ENCODE data around the gene EIF4G2. TPM values are rescaled to one million over a fixed set of nuclear protein-coding genes. Genes with fewer than 3 reads are reported as not detected.
"Not testable (repeated sequence)": the region's sequence is repeated elsewhere in the genome, so short reads cannot be mapped to it uniquely, and the experiment has no call there.

The EIF4G2 gene
- total RNA-seq = 1,058 TPM

DNA sequence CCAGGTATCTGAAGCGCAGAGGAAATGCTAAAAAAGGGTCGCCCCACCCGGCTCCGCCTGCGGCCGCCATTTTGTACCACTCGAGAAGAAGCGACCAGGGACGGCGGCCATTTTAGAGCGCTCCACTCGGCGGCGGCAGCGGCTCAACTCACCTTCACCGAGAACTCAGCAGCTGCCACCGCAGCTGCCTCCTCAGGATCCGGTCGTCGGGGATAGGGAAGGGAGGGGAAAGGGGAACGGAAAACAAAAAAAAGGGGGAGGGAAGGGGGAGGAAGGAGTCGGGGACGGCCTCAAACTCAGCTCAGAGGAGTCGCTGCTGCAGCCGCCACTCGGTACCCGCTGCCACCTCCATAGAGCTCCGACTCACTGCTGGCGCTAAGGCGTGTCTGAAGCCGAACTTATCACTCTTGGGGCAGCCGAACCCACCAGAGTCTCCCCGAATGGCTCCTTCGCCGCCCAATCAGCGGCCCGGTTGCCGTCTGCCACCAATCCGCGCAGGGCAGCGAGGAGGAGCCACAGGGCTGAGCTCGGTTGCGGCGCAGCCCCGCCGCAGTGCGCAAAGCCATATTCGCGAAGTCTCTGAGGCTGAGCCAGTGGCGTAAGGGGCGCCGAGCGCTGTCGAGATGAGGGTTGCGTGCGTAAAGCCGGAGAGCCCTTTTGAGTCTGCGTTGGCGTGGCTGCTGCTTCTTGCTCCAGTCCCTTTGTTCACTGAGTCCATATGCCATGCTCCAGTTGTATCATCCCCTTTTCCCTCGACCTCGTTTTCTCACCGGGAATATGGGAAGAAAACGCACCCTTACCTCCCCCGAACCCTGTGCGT, at the start of gene EIF4G2:
Gene EIF4G2, minus strand, starts transcription at position 374 of the 820 bp plus-strand sequence.
- peak; percentile 99 for DNase-seq (ENCODE audit: low spot score)

DNA sequence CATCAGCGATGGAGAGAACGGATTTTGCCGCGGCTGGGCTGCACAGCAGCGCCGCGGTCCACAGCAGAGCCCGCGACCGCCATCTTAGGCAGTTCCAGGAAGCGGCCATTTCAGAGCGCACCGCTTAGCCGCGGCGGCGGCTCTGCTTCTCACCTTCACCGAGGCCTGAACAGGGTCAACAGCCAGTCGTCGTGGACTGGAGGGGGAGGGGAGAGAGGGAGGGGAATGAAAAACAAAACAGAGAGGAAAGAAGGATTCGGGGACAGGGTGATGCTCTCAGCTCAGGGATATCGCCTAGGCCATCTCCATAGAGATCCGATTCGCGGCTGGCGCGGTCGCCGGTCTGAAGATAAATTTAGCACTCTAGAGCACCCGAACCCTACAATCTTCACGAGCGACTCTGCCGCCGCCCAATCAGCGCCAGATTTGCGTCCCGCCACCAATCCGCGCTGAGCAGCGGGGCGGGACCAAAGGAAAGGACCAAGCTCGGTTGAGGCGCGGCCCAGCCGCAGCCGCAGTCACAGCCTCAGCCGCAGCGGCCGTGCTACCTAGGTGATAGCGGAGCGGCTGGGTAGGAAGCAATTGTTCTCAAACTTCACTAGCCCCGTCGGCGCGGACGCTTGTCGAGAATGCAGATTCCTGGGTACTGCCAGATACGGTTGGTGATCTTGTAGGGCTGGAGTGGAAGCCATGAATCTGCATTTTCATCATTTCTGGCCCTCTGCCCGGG, 49.1 kb upstream of the EIF4G2 start, which contains the start of gene ZBED5:
Gene ZBED5, minus strand, starts transcription at position 345 of the 730 bp plus-strand sequence. CDS start 3,108 bp downstream, outside the sequence.
- DNase-seq (ENCODE audit: low spot score) = peak; percentile 98

DNA sequence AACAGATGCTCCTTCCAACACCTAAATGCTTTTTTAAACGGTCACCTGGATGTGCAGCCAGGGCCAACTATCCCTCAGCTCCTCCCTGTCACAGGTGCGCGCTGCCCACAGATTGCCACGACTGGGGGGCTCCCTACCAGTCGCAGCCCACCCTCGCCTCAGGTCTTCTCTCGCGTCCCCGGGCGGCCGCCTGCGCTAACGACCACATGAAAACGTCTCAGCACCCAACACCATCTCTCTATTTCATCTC, 48.7 kb upstream of the EIF4G2 start:
- no peak for DNase-seq (ENCODE audit: low spot score)

DNA sequence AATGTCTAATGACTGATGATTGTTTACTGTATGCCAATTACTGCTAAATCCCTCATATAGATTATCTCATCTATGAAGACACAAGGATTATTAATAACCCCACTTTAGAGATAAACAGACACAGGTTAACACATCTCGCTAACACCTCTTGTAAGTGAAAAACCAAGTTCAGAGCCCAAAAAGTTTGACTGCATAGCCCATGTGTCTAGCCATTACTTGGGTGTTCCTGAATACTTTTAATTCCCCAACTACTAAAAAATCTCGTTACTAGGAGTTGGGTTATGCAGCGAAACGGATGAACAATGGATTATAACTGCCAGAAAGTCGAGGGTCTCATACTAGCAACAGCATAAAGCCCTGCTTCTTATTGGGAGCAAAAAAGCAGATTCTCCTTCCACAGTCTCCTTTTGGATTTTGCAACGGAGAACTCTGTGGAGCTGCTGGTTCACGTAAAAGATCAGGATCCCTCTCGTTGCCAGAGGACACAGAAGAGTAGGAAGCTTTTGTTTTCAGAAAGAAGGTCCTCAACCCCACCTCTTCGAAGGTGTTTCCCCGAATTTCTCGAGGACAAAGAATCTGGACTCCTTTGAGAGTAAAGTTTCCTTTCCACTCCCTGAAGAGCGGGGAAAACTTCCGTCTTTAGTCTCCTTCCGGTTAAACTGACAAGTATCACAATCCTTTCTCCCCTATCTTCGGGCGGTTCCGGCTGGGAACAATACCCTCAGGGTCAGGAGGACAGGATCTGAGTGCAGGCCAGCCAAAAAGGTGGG, 48.1 kb upstream of the EIF4G2 start:
- peak; percentile 45 for DNase-seq (ENCODE audit: low spot score)

DNA sequence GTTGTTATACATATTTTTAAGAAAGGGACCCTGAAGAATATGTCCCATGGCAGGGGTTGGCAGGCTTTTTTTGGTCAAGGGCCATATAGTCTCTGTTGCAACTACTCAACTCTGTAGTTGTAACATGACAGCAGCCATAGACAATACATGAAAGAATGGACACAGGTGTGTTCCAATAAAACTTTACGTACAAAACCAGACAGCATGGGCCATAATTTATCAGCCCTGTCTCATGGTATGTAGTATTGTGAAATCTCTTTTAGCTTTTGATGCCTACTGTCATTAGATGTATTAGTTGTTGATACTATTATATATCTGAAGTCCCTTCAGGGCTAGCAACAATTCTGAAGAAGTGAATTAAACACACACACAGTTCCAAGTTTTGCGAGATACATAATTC, 46.6 kb upstream of the EIF4G2 start:
- DNase-seq (ENCODE audit: low spot score) = no peak

DNA sequence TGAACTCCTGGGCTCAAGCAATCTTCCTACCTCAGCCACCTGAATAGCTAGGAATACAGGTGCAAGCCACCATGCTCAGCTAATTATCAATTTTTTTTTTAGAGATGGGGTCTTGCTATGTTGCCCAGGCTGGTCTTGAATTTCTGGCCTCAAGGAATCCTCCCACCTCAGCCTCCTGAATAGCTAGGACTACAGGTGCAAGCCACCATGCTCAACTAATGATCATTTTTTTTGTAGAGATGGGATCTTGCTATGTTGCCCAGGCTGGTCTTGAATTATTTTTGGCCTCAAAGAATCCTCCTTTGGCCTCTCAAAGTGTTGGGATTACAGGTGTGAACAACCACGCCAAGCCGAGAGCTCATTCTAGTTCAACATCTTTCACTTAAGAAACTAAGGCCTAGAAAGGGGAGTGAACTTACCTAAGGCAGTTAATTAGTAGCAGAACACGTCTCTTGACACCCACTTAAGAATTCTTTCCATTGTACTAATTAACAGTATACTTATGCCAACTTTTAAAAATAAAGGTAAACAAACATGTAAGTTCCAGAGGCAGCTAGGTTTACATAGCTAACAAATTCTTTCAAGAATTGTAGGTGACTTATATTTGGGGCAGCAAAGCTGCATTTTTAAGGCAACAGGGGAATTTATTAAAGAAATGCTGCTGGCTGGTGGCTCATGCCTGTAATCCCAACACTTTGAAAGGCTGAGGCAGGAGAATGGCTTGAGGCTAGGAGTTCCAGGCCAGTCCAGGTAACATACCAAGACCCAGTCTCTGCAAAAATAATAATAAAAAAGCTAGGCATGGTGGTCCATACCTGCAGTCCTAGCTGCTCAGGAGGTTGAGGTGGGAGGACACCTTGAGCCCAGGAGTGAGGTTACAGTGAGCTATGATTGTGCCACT, 39.5 kb upstream of the EIF4G2 start:
- no peak for DNase-seq (ENCODE audit: low spot score)

DNA sequence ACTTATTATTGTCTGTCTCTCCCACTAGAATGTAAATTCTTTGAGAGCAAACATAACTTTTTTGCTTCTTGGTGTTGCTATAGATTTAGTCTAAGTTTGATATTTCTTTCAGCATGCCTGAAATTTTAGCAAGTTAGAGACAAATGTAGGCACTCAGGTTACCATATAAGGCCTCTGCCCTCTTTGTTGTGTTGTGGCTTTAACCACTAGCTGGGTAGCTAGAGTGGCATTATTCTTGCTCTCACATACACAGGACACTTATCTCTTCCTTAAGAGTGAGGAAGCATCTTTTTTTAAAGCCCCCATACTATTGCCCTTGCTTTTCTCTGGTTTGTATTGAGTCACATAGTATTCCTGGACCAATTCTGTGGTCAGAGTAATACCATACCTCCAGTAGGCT, 37.9 kb upstream of the EIF4G2 start:
- DNase-seq (ENCODE audit: low spot score) = no peak

DNA sequence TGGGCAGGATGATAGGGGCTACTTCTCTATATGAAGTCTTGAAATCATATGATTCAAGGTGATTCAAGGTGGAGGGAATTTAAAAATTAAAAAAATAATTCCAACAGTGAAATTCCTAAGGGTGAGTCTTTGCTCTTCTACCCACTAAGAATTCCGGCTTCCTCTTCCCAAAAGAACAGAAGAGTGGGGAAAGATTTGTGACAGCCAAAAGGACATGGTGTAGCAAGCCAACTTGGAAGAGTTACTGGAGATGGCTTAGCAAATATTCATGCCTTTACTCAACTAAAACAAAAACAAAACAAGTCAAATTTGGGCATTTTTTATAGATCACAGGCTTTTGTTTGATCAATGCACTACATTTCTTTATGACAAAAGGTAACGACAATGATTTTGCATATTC, 36.9 kb upstream of the EIF4G2 start:
- no peak for DNase-seq (ENCODE audit: low spot score)

DNA sequence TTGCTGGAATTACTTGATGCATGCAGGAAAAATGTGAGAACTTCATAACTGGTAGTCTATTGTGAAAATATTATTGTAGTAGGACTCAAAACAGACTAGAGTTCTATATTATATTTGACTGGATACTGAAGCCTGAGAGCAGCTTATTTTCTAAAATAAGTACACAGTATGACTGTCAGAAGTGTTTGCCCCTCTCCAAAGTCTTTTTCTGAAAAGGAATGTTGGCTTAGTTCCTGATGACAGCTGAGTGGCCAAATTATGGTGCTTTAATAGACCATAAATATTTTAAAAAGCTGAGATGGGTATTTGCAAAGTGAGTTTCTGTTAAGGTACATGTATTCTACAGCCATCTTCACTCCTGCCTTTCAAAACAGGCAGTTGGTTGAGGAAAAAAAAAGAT, 36.1 kb upstream of the EIF4G2 start:
- no peak for DNase-seq (ENCODE audit: low spot score)

DNA sequence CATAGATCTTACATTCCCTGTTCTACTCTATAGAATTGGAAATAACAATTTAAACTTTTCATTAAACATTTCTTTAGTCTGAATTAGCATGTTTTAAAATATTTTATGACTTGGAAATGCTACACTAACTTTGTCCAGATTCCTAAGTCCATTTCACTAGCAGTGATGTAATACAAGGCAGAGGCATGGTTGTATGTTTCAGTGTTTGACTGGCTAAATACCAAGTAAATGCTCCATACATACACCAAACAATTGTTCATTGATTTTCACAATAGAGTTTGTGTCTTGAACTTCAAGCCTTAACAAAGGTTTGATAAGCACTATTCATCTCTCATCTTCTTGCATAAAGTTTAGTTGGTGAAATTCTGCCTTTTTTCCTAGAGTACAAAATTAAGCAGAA, 35.6 kb upstream of the EIF4G2 start:
- no peak for DNase-seq (ENCODE audit: low spot score)

DNA sequence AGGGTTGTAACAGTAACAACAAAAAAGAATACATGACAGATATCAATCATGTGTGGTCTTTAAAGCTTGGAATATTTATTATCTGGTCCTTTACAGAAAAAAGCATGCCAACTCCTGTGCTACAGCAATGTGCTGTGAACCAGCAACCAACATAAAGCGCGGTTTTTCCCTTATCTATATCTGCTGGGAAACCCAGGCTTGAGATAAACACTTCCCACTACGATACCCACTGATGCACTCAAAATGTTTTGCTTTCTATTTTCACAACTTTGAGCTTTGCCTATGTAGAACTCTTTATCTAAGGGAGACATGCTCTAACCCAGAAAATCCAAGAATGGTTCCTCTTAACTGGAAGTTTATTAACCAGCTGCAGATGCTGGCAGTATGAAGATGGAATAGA, 30.2 kb upstream of the EIF4G2 start:
- no peak for DNase-seq (ENCODE audit: low spot score)

DNA sequence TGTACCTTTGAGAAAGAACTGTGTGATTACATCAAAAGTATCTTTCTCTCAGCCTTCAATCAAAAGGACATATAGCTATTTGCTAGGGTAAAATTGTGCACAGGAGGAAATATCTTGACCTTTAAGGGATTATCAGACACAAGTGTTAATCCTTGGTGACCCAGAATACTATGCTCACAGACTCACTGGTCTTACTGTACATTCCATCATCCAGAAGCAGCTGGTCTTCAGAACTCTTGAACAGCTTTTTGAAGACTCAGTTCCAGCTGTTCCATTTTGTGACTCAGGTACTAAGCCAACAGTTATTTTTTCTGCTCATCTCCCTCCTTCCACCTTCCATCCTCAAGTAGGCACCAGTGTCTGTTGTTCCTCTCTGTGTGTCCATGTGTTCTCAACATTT, 29.4 kb upstream of the EIF4G2 start:
- no peak for DNase-seq (ENCODE audit: low spot score)

DNA sequence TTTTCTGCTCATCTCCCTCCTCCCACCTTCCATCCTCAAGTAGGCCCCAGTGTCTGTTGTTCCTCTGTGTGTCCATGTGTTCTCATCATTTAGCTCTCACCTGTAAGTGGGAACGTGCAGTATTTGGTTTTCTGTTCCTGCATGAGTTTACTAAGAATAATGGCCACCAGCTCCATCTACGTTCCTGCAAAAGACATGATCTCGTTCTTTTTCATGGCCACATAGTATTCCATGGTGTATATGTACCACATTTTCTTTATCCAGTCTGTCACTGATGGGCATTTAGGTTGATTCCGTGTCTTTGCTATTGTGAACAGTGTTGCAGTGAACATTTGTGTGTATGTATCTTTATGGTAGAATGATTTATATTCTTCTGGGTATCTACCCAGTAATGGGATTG, 28.2 kb upstream of the EIF4G2 start:
- DNase-seq (ENCODE audit: low spot score) = not testable (repeated sequence)

DNA sequence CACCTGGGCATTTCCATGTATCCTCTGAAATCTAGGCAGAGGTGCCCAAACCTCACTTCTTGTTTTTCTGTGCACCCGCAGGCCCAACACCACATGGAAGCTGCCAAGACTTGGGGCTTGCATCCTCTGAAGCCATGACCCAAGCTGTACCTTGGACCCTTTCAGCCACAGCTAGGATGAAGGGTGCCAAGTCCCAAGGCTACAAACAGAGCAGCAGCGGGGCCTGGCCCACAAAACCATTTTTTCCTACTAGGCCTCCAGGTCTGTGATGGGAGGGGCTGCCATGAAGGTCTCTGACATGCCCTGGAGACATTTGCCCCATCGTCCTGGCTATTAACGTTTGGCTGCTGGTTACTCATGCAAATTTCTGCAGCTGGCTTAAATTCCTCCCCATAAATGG, 20.4 kb upstream of the EIF4G2 start:
- DNase-seq (ENCODE audit: low spot score) = no peak

DNA sequence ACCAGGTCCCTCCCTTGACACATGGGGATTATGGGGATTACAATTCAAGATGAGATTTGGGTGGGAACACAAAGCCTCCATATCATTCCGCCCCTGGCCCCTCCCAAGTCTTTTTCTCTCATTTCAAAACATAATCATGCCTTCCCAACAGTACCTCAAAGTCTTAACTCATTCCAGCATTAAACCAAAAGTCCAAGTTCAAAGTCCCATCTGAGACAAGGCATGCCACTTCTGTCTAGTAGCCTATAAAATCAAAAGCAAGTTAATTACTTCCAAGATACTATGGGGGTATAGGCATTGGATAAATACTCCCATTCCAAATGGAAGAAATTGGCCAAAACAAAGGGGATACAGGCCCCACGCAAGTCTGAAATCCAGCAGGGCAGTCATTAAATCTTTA, 19.7 kb upstream of the EIF4G2 start:
- DNase-seq (ENCODE audit: low spot score) = no peak

DNA sequence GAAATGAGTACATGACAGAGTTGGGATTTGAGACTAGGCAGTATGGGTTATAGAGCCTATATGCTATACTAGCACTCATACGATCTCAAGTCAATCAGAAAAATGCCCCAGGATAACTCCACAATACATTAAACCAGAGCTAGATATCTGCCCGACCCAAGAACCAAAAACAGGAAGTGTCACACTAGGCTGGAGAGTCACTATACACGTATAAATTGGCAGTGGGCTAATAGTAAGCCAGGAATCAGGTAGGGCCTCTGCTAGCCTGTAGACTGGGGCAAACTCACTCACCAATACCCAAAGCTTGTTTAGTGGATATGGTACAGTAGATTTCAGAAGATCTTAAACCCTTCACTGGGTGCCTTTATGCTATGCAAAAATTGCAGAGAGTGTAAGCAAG, 16.2 kb upstream of the EIF4G2 start:
- DNase-seq (ENCODE audit: low spot score) = no peak

DNA sequence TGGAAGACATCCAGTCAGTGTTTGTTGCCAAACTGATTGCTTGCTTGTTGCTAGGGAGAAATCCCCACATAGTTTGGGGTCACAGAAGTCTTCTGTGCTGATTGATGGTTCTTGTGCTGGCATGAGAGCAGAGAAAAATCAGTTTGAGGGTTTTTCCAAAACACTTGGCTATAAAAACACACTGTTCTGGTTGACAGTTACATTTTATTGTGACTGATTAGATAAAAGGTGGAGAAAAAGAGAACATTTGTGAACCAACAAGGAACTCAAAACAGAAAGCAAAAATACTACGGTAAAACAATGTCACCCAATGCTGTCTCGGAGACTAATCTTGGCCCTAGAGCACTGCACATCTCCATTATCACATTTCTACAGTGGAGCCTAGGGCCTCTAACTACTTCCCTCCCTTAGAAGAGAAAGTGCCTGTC, 14.4 kb upstream of the EIF4G2 start:
- DNase-seq (ENCODE audit: low spot score) = no peak

DNA sequence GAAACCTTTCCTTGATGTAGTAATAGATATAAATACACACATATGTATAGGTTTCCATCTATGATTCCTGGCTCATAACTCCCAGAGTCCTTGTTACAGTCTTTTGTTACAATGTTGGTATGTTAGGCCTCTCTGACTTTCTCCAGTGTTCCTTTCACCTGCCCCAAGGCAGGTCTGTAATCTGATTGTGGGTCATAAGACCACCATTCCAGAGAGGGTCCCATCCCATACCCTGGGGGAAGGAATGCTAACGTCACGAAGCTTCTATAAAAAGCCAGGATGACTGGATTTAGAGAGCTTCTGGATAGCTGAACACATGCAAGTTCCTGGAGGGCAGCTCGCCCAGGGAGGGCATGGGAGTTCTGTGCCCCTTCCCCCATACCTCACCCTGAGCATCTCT, 13.8 kb upstream of the EIF4G2 start:
- DNase-seq (ENCODE audit: low spot score) = not testable (repeated sequence)

DNA sequence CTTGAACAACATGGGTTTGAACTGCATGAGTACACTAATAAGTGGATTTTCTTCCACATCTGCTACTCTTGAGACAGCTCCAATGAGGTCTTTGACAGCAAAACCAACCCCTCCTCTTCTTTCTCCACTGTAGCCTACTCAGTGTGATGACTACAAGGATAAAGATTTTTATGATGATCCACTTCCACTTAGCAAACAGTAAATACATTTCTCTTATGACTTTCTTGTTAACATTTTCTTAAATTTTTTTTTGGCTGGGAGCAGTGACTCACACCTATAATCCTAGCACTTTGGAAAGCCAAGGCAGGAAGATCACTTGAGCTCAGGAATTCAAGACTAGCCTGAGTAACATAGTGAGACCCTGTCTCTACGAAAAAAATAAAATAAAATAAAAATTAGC, 9.9 kb upstream of the EIF4G2 start:
- no peak for DNase-seq (ENCODE audit: low spot score)

DNA sequence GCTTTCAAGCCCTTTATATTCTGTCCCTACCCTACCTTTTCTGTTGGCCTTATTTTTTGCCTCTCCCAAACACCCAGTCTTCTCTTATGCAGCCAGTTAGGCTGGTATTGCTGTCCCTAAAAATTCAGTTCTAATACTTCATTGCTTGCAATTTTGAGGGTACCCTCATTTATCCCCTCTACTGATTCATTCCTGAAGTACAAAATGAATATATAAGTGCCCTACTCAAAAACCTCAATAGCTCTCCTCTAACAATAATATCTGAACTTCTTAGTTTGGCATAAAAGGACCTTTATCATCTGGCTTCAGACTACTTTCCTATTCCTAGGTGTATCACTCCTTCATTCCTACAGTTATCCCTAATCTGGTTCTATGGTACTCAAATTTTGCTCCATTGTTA, 5.2 kb upstream of the EIF4G2 start:
- DNase-seq (ENCODE audit: low spot score) = no peak

DNA sequence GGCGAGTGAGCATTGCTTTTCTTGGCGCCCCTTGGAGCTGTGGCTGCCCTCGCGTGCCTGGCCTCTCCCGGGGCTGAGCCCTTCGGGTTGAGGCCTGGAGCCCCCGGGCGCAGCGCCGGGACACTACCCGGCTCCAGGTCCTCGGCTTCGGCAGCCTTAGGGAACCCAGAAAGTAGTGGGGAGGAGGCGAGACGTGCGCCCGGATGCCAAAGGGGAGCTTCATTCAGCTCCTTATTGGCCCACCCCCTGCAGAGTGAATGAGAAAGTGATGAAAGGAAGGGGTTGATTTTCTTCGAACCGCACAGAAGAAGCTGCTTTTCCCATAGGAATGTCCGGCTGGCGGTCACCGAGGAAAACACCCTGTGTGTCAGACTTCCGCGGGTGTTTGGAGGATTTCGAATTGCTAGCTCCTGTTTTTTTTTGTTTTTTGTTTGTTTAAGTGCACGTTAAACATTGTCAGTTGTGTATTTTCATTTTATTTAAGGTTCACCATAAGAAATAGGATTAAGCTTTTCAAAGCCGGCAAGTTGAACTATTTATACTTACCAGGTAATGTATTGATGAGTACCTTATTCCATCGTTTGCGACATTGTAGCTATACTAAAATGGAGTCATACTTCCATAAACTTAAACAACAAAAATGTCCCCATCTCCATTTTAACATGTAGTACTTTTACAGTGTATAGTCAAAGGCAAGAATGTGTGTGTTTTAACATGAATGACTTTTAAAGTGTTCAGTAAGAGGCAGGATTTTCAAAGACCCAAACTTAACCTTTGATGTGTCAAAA, 841 bp upstream of the EIF4G2 start:
- peak; percentile 32 for DNase-seq (ENCODE audit: low spot score)
